Thoracic aorta (tissue), 2 donors: ENCODE measurements around the gene ANKMY2. TPM values are rescaled to one million over a fixed set of nuclear protein-coding genes. Genes with fewer than 3 reads are reported as not detected.
"Not testable (repeated sequence)": the region's sequence is repeated elsewhere in the genome, so short reads cannot be mapped to it uniquely, and the experiment has no call there.

Experiments
- ATAC-seq: fragments of 150-250 bp; one replicate; pipeline ENCODE4 v1.8.0; 2017; ENCODE audit warnings: low read depth; ENCODE audit not compliant: insufficient number of reproducible peaks, low FRiP score
- DNase-seq: peaks from one replicate; pipeline ENCODE4 v3.0.0-alpha.2; 2020; ENCODE audit warnings: low spot score
- H3K27ac ChIP-seq, 2 donors: fragments of 200-600 bp; sonication (generic); 1 replicate in 1 of 2; 2 replicates in 1 of 2; pipeline ENCODE4 v1.5.1; 2016; ENCODE audit warnings: mild to moderate bottlenecking in 2 of 2, moderate library complexity in 2 of 2
- H3K27me3 ChIP-seq: fragments of 200-600 bp; sonication (generic); replicated peaks from 2 replicates; pipeline ENCODE4 v1.6.0; 2016; ENCODE audit warnings: mild to moderate bottlenecking; ENCODE audit not compliant: insufficient read depth
- H3K36me3 ChIP-seq: fragments of 200-600 bp; sonication (generic); one replicate; pipeline ENCODE4 v1.5.1; 2016
- H3K4me1 ChIP-seq, 2 donors: fragments of 200-600 bp; sonication (generic); 1 replicate in 1 of 2; 2 replicates in 1 of 2; pipeline versions ENCODE4 v1.5.1 to v1.6.0; 2016; ENCODE audit warnings: low read depth in 2 of 2, mild to moderate bottlenecking in 1 of 2; ENCODE audit not compliant: control insufficient read depth in 1 of 2
- H3K4me3 ChIP-seq: fragments of 200-600 bp; sonication (generic); 2 replicates; pipeline ENCODE4 v1.5.1; 2016; ENCODE audit warnings: mild to moderate bottlenecking
- H3K9me3 ChIP-seq: fragments of 200-600 bp; sonication (generic); 2 replicates; pipeline ENCODE4 v1.5.1; 2016
- total RNA-seq, 2 donors: library from RNA; depleted of rRNA; stranded (reverse); fragments of >200 nt; gene quantifications; one replicate each; pipeline versions ENCODE4 v1.1.0 to v1.2.3, GENCODE V29; 2016
- TF ChIP-seq, protein P1 (sequence below): fragments of 200-600 bp; sonication (generic); IDR thresholded peaks from one replicate; pipeline ENCODE4 v1.5.1; 2019; ENCODE audit warnings: antibody characterized with exemption

The ANKMY2 gene
- total RNA-seq, 2 donors from 2014 or later, result 9.1 to 10.2 TPM

- ATAC-seq (no peak), DNase-seq (no peak)
- H3K4me1 ChIP-seq, result no peaks in the 10 kb centered on the region
- peaks cover 21% of the 10 kb centered on the region for H3K36me3 ChIP-seq
- TF ChIP-seq, protein P1, sequence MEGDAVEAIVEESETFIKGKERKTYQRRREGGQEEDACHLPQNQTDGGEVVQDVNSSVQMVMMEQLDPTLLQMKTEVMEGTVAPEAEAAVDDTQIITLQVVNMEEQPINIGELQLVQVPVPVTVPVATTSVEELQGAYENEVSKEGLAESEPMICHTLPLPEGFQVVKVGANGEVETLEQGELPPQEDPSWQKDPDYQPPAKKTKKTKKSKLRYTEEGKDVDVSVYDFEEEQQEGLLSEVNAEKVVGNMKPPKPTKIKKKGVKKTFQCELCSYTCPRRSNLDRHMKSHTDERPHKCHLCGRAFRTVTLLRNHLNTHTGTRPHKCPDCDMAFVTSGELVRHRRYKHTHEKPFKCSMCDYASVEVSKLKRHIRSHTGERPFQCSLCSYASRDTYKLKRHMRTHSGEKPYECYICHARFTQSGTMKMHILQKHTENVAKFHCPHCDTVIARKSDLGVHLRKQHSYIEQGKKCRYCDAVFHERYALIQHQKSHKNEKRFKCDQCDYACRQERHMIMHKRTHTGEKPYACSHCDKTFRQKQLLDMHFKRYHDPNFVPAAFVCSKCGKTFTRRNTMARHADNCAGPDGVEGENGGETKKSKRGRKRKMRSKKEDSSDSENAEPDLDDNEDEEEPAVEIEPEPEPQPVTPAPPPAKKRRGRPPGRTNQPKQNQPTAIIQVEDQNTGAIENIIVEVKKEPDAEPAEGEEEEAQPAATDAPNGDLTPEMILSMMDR, result no peak
- no peak overlapping the region for H3K4me3 ChIP-seq
- no peaks in the 10 kb centered on the region for H3K9me3 ChIP-seq
- no peak overlapping the region for H3K27ac ChIP-seq
- no peaks in the 10 kb centered on the region for H3K27me3 ChIP-seq
These were observed 45.7 kb downstream of the ANKMY2 start for GRCh38 chr7:16599860-16600259.

DNA sequence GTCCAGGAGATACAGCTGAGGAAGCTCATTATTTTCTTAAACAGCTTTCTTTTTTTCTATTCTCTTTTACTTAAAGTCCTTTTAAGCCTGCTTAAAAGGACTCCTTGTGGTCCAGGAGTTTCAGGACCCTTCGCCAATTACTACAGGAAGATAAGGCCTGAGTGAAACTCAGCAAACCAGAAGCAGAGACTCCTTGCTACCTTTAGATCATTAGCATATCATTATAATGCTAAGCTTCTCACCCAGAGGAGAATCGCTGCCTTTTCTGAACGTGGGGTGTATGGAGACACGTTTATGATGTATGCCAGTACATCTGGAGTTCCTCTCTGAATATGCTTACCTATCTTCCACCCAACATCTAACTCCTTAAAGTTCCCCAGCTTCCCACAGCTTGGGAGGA, 47.5 kb downstream of the ANKMY2 start:
- no peak overlapping the region for H3K4me3 ChIP-seq
- DNase-seq (no peak), ATAC-seq (no peak)
- H3K27ac ChIP-seq, result no peak overlapping the region
- peaks cover 13% of the 10 kb centered on the region for H3K36me3 ChIP-seq
- H3K27me3 ChIP-seq, result no peaks in the 10 kb centered on the region
- H3K9me3 ChIP-seq, result no peaks in the 10 kb centered on the region
- TF ChIP-seq, protein P1, result no peak
- H3K4me1 ChIP-seq, result no peaks in the 10 kb centered on the region

GRCh38 chr7:16595596-16595995, 50.0 kb downstream of the ANKMY2 start:
- H3K4me3 ChIP-seq, H3K36me3 ChIP-seq, H3K27me3 ChIP-seq, ATAC-seq, DNase-seq, H3K9me3 ChIP-seq, H3K27ac ChIP-seq, H3K4me1 ChIP-seq: not testable (repeated sequence)

DNA sequence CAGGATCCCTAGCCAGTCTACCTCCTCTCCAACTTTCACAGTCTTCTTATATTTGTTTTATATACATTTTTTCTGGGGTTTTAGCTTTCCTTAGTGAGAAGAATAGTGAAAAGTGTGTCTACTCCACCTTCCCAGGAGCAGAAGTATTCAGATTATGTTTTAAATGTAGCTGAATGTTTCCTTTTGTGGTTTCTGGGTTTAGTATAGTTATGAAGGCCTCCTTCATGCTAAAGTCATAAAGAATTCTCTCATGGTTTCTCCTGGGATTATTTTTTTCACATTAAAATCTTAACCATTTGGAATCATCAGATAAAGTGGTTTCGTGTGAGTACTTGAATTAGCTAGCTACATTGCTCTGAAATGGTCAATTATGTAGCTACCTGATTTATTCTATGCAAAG, 50.9 kb downstream of the ANKMY2 start:
- no peak for ATAC-seq
- no peaks in the 10 kb centered on the region for H3K4me1 ChIP-seq
- no peaks in the 10 kb centered on the region for H3K27me3 ChIP-seq
- DNase-seq, result no peak
- H3K9me3 ChIP-seq, result no peaks in the 10 kb centered on the region
- no peak overlapping the region for H3K27ac ChIP-seq
- no peak overlapping the region for H3K4me3 ChIP-seq
- TF ChIP-seq, protein P1, result no peak
- no peaks in the 10 kb centered on the region for H3K36me3 ChIP-seq

- no peaks in the 10 kb centered on the region for H3K9me3 ChIP-seq
These were observed 51.5 kb downstream of the ANKMY2 start for GRCh38 chr7:16594061-16594460.

GRCh38 chr7:16592395-16592794, 53.2 kb downstream of the ANKMY2 start:
- Histone ChIP-seq H3K9me3 (no peaks in the 10 kb centered on the region), H3K4me3 (no peak overlapping the region), H3K4me1 (no peaks in the 10 kb centered on the region), H3K27ac (no peak overlapping the region), H3K36me3 (no peaks in the 10 kb centered on the region), H3K27me3 (no peaks in the 10 kb centered on the region)
- ATAC-seq, result no peak
- DNase-seq, result no peak
- TF ChIP-seq, protein P1, result no peak

More at GRCh38 chr7:16594061-16594460, 51.5 kb downstream of the ANKMY2 start:
- no peak for DNase-seq
- no peak for ATAC-seq
- TF ChIP-seq, protein P1, result no peak
- H3K4me3 ChIP-seq, result no peak overlapping the region
- H3K36me3 ChIP-seq, result no peaks in the 10 kb centered on the region
- no peak overlapping the region for H3K27ac ChIP-seq
- H3K27me3 ChIP-seq, result no peaks in the 10 kb centered on the region
- H3K4me1 ChIP-seq, result no peaks in the 10 kb centered on the region
